BJ (cell line): ENCODE results near the gene SLIT2. TPM values are rescaled to one million over a fixed set of nuclear protein-coding genes. Genes with fewer than 3 reads are reported as not detected.

Source experiments
- CTCF ChIA-PET: fragments of 350-600 bp; formaldehyde crosslinking; extraction: SDS; loops from one replicate; lab custom pipeline; 2021; ENCODE audit warnings: antibody characterized with exemption, inconsistent platforms; lab: Yijun Ruan, JAX
- POLR2A ChIA-PET: fragments of 300-600 bp; sonication (Branson Sonifier 250); formaldehyde crosslinking; extraction: SDS; loops from one replicate; lab custom pipeline; 2021; ENCODE audit warnings: antibody characterized with exemption; lab: Charles Lee
- DNase-seq: peaks from one replicate; pipeline ENCODE4 v3.0.0-alpha.2; 2011; ENCODE audit warnings: low read depth
- H3K27me3 ChIP-seq: 2 replicates; pipeline ENCODE4 v1.6.0; 2011; ENCODE audit warnings: low read length; ENCODE audit not compliant: control insufficient read depth, insufficient read depth
- H3K36me3 ChIP-seq: 2 replicates; pipeline ENCODE4 v1.5.1; 2011; ENCODE audit warnings: low read length; ENCODE audit not compliant: control insufficient read depth, insufficient read depth
- H3K4me3 ChIP-seq: 2 replicates; pipeline ENCODE4 v1.5.1; 2011; ENCODE audit warnings: low read depth, mild to moderate bottlenecking, control low read depth, low read length
- CTCF ChIP-seq: IDR thresholded peaks from 2 replicates; pipeline ENCODE4 v1.5.1; 2011; ENCODE audit warnings: low read depth, mild to moderate bottlenecking, control low read depth, inconsistent platforms, low read length, moderate library complexity; ENCODE audit not compliant: insufficient read depth
- polyA plus RNA-seq: library from polyadenylated mRNA; depleted of rRNA; stranded (reverse); fragments of >200 nt; gene quantifications from 2 replicates; pipeline ENCODE4 v1.2.3, GENCODE V29; 2011

The SLIT2 gene
- polyA plus RNA-seq, 1 experiment, result 33.2 TPM

- Histone ChIP-seq H3K36me3 (no peaks in the 10 kb centered on the region), H3K27me3 (no peaks in the 10 kb centered on the region), H3K4me3 (no peak overlapping the region)
- DNase-seq, result no peak
- ChIA-PET POLR2A (interaction anchor here (0.6 kb wide), 1 partner anchor 35 kb away, joined by 3 read pairs; no protein-coding TSS in a partner anchor), CTCF (no interaction called here)
- TF ChIP-seq CTCF, result no peak
Observed at GRCh38 chr4:20262221-20262620, 10.5 kb downstream of the SLIT2 start.

- POLR2A ChIA-PET, result no interaction called here
Observed at GRCh38 chr4:20264688-20265087, 13.0 kb downstream of the SLIT2 start.

GRCh38 chr4:20265726-20266125, 14.0 kb downstream of the SLIT2 start:
- Histone ChIP-seq H3K4me3 (no peak overlapping the region), H3K27me3 (no peaks in the 10 kb centered on the region), H3K36me3 (0 out of 2 replicates have a peak, but pooled peaks cover 2% of the 10 kb centered on the region)
- POLR2A ChIA-PET, result no interaction called here
- no peak for DNase-seq
- CTCF ChIA-PET, result interaction anchor here (1.1 kb wide), 1 partner anchor 10 kb away, joined by 3 read pairs; no protein-coding TSS in a partner anchor
- no peak for TF ChIP-seq CTCF

More at GRCh38 chr4:20264688-20265087, 13.0 kb downstream of the SLIT2 start:
- CTCF ChIA-PET, result interaction anchor here (0.6 to 1.3 kb wide), 4 partner anchors 9 to 702 kb away, joined by 3 to 5 read pairs (median 3); no protein-coding TSS in a partner anchor
- no peak overlapping the region for H3K4me3 ChIP-seq
- no peak for DNase-seq
- TF ChIP-seq CTCF, result no peak
- H3K27me3 ChIP-seq, result no peaks in the 10 kb centered on the region
- H3K36me3 ChIP-seq, result 0 out of 2 replicates have a peak, but pooled peaks cover 2% of the 10 kb centered on the region

GRCh38 chr4:20266215-20267082, 14.7 kb downstream of the SLIT2 start:
- DNase-seq, result no peak
- no peaks in the 10 kb centered on the region for H3K27me3 ChIP-seq
- no peak for TF ChIP-seq CTCF
- POLR2A ChIA-PET, result no interaction called here
- H3K36me3 ChIP-seq, result 0 out of 2 replicates have a peak, but pooled peaks cover 2% of the 10 kb centered on the region
- CTCF ChIA-PET, result interaction anchor here (0.6 to 0.9 kb wide), 2 partner anchors 9 to 677 kb away, joined by 3 read pairs; no protein-coding TSS in a partner anchor
- H3K4me3 ChIP-seq, result no peak overlapping the region

GRCh38 chr4:20268028-20268427, 16.3 kb downstream of the SLIT2 start:
- DNase-seq, result no peak
- ChIA-PET CTCF (interaction anchor here (1.3 kb wide), 1 partner anchor 14 kb away, joined by 3 read pairs; no protein-coding TSS in a partner anchor), POLR2A (no interaction called here)
- H3K4me3 ChIP-seq, result no peak overlapping the region
- no peak for TF ChIP-seq CTCF
- no peaks in the 10 kb centered on the region for H3K27me3 ChIP-seq
- 0 out of 2 replicates have a peak, but pooled peaks cover 2% of the 10 kb centered on the region for H3K36me3 ChIP-seq
